ENCODE results near the gene C3AR1.

DNA sequence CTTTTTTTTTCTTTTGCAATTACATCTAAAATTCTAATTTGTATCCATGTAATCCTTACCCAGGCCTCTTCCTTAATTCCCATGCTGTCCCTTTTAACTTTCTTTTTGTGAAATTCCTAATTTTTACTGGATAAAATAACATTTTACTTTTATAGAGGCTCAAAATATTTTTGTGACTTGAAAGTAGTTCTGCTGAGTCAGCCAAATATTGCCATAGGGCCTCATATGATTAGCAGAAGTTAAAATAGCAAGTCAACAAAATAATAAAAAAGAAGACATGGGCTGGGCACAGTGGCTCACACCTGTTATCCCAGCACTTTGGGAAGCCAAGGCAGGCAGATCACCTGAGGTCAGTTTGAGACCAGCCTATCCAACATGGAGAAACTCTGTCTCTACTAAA lies 2.0 kb downstream of the C3AR1 start:
- TF ChIP-seq, protein P1, sequence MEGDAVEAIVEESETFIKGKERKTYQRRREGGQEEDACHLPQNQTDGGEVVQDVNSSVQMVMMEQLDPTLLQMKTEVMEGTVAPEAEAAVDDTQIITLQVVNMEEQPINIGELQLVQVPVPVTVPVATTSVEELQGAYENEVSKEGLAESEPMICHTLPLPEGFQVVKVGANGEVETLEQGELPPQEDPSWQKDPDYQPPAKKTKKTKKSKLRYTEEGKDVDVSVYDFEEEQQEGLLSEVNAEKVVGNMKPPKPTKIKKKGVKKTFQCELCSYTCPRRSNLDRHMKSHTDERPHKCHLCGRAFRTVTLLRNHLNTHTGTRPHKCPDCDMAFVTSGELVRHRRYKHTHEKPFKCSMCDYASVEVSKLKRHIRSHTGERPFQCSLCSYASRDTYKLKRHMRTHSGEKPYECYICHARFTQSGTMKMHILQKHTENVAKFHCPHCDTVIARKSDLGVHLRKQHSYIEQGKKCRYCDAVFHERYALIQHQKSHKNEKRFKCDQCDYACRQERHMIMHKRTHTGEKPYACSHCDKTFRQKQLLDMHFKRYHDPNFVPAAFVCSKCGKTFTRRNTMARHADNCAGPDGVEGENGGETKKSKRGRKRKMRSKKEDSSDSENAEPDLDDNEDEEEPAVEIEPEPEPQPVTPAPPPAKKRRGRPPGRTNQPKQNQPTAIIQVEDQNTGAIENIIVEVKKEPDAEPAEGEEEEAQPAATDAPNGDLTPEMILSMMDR (IDR thresholded peaks at IDR 0.05), result no peak
- no peak for TF ChIP-seq POLR2AphosphoS5 (IDR thresholded peaks at IDR 0.05; ENCODE audit: low read depth, low read length)
